Vagina (tissue), 2 donors: Measurements from ENCODE around the gene OR8D4. TPM values are rescaled to one million over a fixed set of nuclear protein-coding genes. Genes with fewer than 3 reads are reported as not detected.
"Not testable (repeated sequence)": the region's sequence is repeated elsewhere in the genome, so short reads cannot be mapped to it uniquely, and the experiment has no call there.

Source experiments
- DNase-seq, 2 donors: peaks; one replicate each; pipeline ENCODE4 v3.0.0-alpha.2; 2017; ENCODE audit errors: extremely low spot score in 2 of 2
- H3K27ac ChIP-seq: fragments of 200-600 bp; sonication (generic); one replicate; pipeline ENCODE4 v1.5.1; 2019
- H3K27me3 ChIP-seq: fragments of 200-600 bp; sonication (generic); one replicate; pipeline ENCODE4 v1.5.1; 2019
- H3K36me3 ChIP-seq, 2 donors: fragments of 200-600 bp; sonication (generic); one replicate each; pipeline ENCODE4 v1.5.1; 2017 to 2019
- H3K4me1 ChIP-seq: fragments of 200-600 bp; sonication (generic); one replicate; pipeline ENCODE4 v1.5.1; 2019
- H3K4me3 ChIP-seq, 2 donors: fragments of 200-600 bp; sonication (generic); 1 replicate in 1 of 2; 2 replicates in 1 of 2; pipeline ENCODE4 v1.5.1; 2016 to 2019
- H3K9me3 ChIP-seq: fragments of 200-600 bp; sonication (generic); one replicate; pipeline ENCODE4 v1.5.1; 2019
- CTCF ChIP-seq, 3 experiments: fragments of 450-650 bp in 2 of 3; fragments of 200-600 bp in 1 of 3; sonication (generic) in 1 of 3; IDR thresholded peaks; one replicate each; pipeline ENCODE4 v1.5.1; 2017 to 2019; ENCODE audit warnings: antibody characterized with exemption in 3 of 3, mild to moderate bottlenecking in 2 of 3, moderate library complexity in 2 of 3
- POLR2A ChIP-seq, 2 donors: fragments of 450-650 bp; IDR thresholded peaks; one replicate each; pipeline ENCODE4 v1.6.1; 2017; ENCODE audit warnings: antibody characterized with exemption in 2 of 2, mild to moderate bottlenecking in 2 of 2, moderate library complexity in 2 of 2
- POLR2AphosphoS5 ChIP-seq, 2 donors: sonication (generic); formaldehyde crosslinking; IDR thresholded peaks; one replicate each; pipeline ENCODE4 v1.9.0; 2017; ENCODE audit warnings: antibody characterized with exemption in 2 of 2, mild to moderate bottlenecking in 2 of 2, low read depth in 1 of 2; ENCODE audit not compliant: insufficient read depth in 1 of 2
- intact Hi-C: fragments of 100-400 bp; cut with DNase I; formaldehyde crosslinking; loops from one replicate; pipeline ENCODE4 v1.15.1; 2023
- total RNA-seq: library from RNA; depleted of rRNA; stranded (reverse); fragments of >200 nt; gene quantifications from one replicate; pipeline ENCODE4 v1.2.3, GENCODE V29; 2016

OR8D4 gene
- not detected for total RNA-seq

DNA sequence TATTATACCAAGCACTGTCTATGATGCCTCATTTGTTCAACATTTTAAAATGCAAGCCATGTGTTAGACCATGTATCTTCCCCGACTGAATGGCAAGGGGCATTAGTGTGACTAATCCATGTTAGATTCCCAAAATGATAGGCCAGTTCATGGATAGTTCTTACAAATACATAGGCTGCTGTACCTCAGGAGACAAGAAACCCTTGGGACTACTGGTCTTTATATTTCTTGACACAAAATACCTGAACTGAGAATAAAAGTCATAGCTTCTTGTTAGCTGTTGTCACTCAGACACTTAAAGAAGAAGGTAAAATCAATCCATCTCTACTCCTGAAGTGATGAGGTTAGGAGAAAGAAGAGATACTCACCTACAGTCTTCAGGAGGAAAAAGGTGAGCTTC lies at the start of gene OR8D4:
OR8D4 (plus strand) TSS at position 301 of the 400 bp plus-strand sequence. CDS start 4,265 bp downstream, outside the sequence.
- Histone ChIP-seq H3K4me1 (no peaks in the 10 kb centered on the region), H3K9me3 (no peaks in the 10 kb centered on the region), H3K36me3 (no peaks in the 10 kb centered on the region), H3K27me3 (no peaks in the 10 kb centered on the region), H3K27ac (no peak within 1 kb of the TSS), H3K4me3 (no peak within 1 kb of the TSS)
- intact Hi-C loops, result no loop called here
- no peak for DNase-seq
- no peak for TF ChIP-seq POLR2A (IDR thresholded peaks at IDR 0.05)
- TF ChIP-seq POLR2AphosphoS5 (IDR thresholded peaks at IDR 0.05; ENCODE audit: insufficient read depth in 1 of 2, low read depth in 1 of 2), result no peak

DNA sequence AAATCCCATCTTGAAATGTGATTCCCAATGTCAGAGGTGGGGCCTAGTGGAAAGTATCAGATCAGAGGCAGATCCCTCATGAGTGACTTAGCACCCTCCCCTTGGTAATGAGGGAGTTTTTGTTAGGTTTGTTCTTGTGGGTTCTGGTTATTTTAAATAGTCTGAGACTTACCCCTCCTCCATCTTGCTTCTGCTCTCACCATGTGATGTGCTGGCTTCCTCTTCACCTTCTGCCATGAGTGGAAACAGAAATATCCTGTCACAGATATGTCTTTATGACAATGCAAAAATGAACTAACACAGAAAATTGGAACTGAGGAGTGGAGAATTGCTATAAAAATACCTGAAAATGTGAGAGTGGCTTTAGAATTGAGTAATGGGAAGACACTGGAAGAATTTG lies 49.6 kb upstream of the OR8D4 start:
- no peak for DNase-seq
- H3K27ac ChIP-seq, result no peak overlapping the region
- H3K27me3 ChIP-seq, result no peaks in the 10 kb centered on the region
- H3K4me3 ChIP-seq, result no peak overlapping the region
- no peaks in the 10 kb centered on the region for H3K4me1 ChIP-seq
- H3K36me3 ChIP-seq, result no peaks in the 10 kb centered on the region
- H3K9me3 ChIP-seq, result no peaks in the 10 kb centered on the region
- intact Hi-C loops, result no loop called here
- TF ChIP-seq CTCF (IDR thresholded peaks at IDR 0.05) (no peak), POLR2A (IDR thresholded peaks at IDR 0.05) (no peak), POLR2AphosphoS5 (IDR thresholded peaks at IDR 0.05; ENCODE audit: insufficient read depth in 1 of 2, low read depth in 1 of 2) (no peak)

GRCh38 chr11:123853038-123853437 lies 48.9 kb upstream of the OR8D4 start:
- no peak for TF ChIP-seq POLR2AphosphoS5 (IDR thresholded peaks at IDR 0.05; ENCODE audit: insufficient read depth in 1 of 2, low read depth in 1 of 2)
- TF ChIP-seq CTCF (IDR thresholded peaks at IDR 0.05), result no peak
- TF ChIP-seq POLR2A (IDR thresholded peaks at IDR 0.05), result no peak
- H3K4me3 ChIP-seq, result no peak overlapping the region
- H3K9me3 ChIP-seq, result no peaks in the 10 kb centered on the region
- intact Hi-C loops, result no loop called here
- H3K36me3 ChIP-seq, result no peaks in the 10 kb centered on the region
- H3K27ac ChIP-seq, result no peak overlapping the region
- H3K4me1 ChIP-seq, result no peaks in the 10 kb centered on the region
- no peak for DNase-seq
- no peaks in the 10 kb centered on the region for H3K27me3 ChIP-seq

- no peak overlapping the region for H3K27ac ChIP-seq
- H3K4me3 ChIP-seq, result no peak overlapping the region
- no peaks in the 10 kb centered on the region for H3K9me3 ChIP-seq
- H3K4me1 ChIP-seq, result no peaks in the 10 kb centered on the region
- TF ChIP-seq POLR2A (IDR thresholded peaks at IDR 0.05), result no peak
- TF ChIP-seq CTCF (IDR thresholded peaks at IDR 0.05), result no peak
- H3K27me3 ChIP-seq, result no peaks in the 10 kb centered on the region
- no peaks in the 10 kb centered on the region for H3K36me3 ChIP-seq
- intact Hi-C loops, result no loop called here
- DNase-seq, result no peak
These were observed 45.5 kb upstream of the OR8D4 start for GRCh38 chr11:123856444-123856843.

- Histone ChIP-seq H3K4me1 (no peaks in the 10 kb centered on the region), H3K36me3 (no peaks in the 10 kb centered on the region), H3K27me3 (no peaks in the 10 kb centered on the region), H3K27ac (no peak overlapping the region), H3K4me3 (no peak overlapping the region), H3K9me3 (no peaks in the 10 kb centered on the region)
- intact Hi-C loops, result no loop called here
- no peak for DNase-seq
- TF ChIP-seq CTCF (IDR thresholded peaks at IDR 0.05) (no peak), POLR2A (IDR thresholded peaks at IDR 0.05) (no peak), POLR2AphosphoS5 (IDR thresholded peaks at IDR 0.05; ENCODE audit: insufficient read depth in 1 of 2, low read depth in 1 of 2) (no peak)
These were observed 42.2 kb upstream of the OR8D4 start for GRCh38 chr11:123859731-123860130.

GRCh38 chr11:123865293-123865692 lies 36.7 kb upstream of the OR8D4 start:
- H3K27ac ChIP-seq, H3K4me3 ChIP-seq, DNase-seq, H3K36me3 ChIP-seq, H3K27me3 ChIP-seq, H3K4me1 ChIP-seq, intact Hi-C loops, H3K9me3 ChIP-seq: not testable (repeated sequence)

GRCh38 chr11:123867795-123868194 lies 34.2 kb upstream of the OR8D4 start:
- H3K4me3 ChIP-seq, DNase-seq, H3K9me3 ChIP-seq, H3K27me3 ChIP-seq, H3K36me3 ChIP-seq, intact Hi-C loops, H3K4me1 ChIP-seq, H3K27ac ChIP-seq: not testable (repeated sequence)
